Measurements from ENCODE around the gene MTMR12. TPM values are rescaled to one million over a fixed set of nuclear protein-coding genes. Genes with fewer than 3 reads are reported as not detected.

The MTMR12 gene
- polyA plus RNA-seq, 1 donor (not counting 4 experiments of a cell fraction or from before 2014, with no cell fraction given), result 17.1 TPM

- Histone ChIP-seq H3K4me2 (ENCODE audit: control insufficient read depth, extremely low read depth, insufficient read depth, low read depth, low read length) (no peak overlapping the region), H3K36me3 (ENCODE audit: control insufficient read depth in 2 of 2, extremely low read depth in 1 of 2, insufficient read depth in 2 of 2, low read length in 2 of 2) (no peaks in the 10 kb centered on the region), H4K20me1 (ENCODE audit: control insufficient read depth, extremely low read depth, insufficient read depth, low read length) (no peaks in the 10 kb centered on the region), H2AFZ (ENCODE audit: control insufficient read depth, low read length) (no peak overlapping the region), H3K27ac (ENCODE audit: control insufficient read depth, insufficient read depth, low read length) (no peak overlapping the region), H3K9me3 (ENCODE audit: control insufficient read depth, low read depth, low read length) (no peaks in the 10 kb centered on the region), H3K27me3 (ENCODE audit: control insufficient read depth, extremely low read depth, insufficient read depth, low read length) (no peaks in the 10 kb centered on the region), H3K4me1 (ENCODE audit: control insufficient read depth, extremely low read depth, insufficient read depth, low read length) (no peaks in the 10 kb centered on the region), H3K9ac (ENCODE audit: control insufficient read depth, extremely low read depth, insufficient read depth, low read length) (no peak overlapping the region), H3K9me1 (ENCODE audit: control insufficient read depth, extremely low read depth, insufficient read depth, low read length) (no peaks in the 10 kb centered on the region), H3K79me2 (ENCODE audit: control insufficient read depth, insufficient read depth, low read length) (no peaks in the 10 kb centered on the region), H3K4me3 (ENCODE audit: control insufficient read depth in 2 of 3, extremely low read depth in 1 of 3, insufficient read depth in 2 of 3, low read depth in 1 of 3, low read length in 3 of 3) (no peak overlapping the region)
- no peak for TF ChIP-seq EZH2 (IDR thresholded peaks at IDR 0.05; ENCODE audit: low read length)
- no peak for TF ChIP-seq CTCF (optimal IDR thresholded peaks at IDR 0.05 in 1 of 3, IDR thresholded peaks at IDR 0.05 in 1 of 3, conservative IDR thresholded peaks at IDR 0.05 in 1 of 3; ENCODE audit: extremely low read depth in 1 of 3, insufficient read depth in 2 of 3, low read length in 3 of 3)
- FAIRE-seq (no peak), DNase-seq (ENCODE audit: low read depth, low spot score) (no peak)
- dilution Hi-C loops (cut with MboI; ENCODE audit: extremely low pct_ligation_motif_present, low sequenced_read_pairs), result no loop called here
Measured at GRCh38 chr5:32206053-32206452, 106.7 kb downstream of the MTMR12 start.

GRCh38 chr5:32202394-32202793, 110.3 kb downstream of the MTMR12 start:
- Histone ChIP-seq H3K4me1 (ENCODE audit: control insufficient read depth, extremely low read depth, insufficient read depth, low read length) (peaks cover 4% of the 10 kb centered on the region), H3K27me3 (ENCODE audit: control insufficient read depth, extremely low read depth, insufficient read depth, low read length) (no peaks in the 10 kb centered on the region), H2AFZ (ENCODE audit: control insufficient read depth, low read length) (no peak overlapping the region), H3K36me3 (ENCODE audit: control insufficient read depth in 2 of 2, extremely low read depth in 1 of 2, insufficient read depth in 2 of 2, low read length in 2 of 2) (no peaks in the 10 kb centered on the region), H3K9me3 (ENCODE audit: control insufficient read depth, low read depth, low read length) (no peaks in the 10 kb centered on the region), H3K9ac (ENCODE audit: control insufficient read depth, extremely low read depth, insufficient read depth, low read length) (no peak overlapping the region), H3K4me3 (ENCODE audit: control insufficient read depth in 2 of 3, extremely low read depth in 1 of 3, insufficient read depth in 2 of 3, low read depth in 1 of 3, low read length in 3 of 3) (no peak overlapping the region), H4K20me1 (ENCODE audit: control insufficient read depth, extremely low read depth, insufficient read depth, low read length) (no peaks in the 10 kb centered on the region), H3K4me2 (ENCODE audit: control insufficient read depth, extremely low read depth, insufficient read depth, low read depth, low read length) (no peak overlapping the region), H3K27ac (ENCODE audit: control insufficient read depth, insufficient read depth, low read length) (no peak overlapping the region), H3K79me2 (ENCODE audit: control insufficient read depth, insufficient read depth, low read length) (no peaks in the 10 kb centered on the region), H3K9me1 (ENCODE audit: control insufficient read depth, extremely low read depth, insufficient read depth, low read length) (no peaks in the 10 kb centered on the region)
- no peak for FAIRE-seq
- dilution Hi-C loops (cut with MboI; ENCODE audit: extremely low pct_ligation_motif_present, low sequenced_read_pairs), result no loop called here
- TF ChIP-seq CTCF (optimal IDR thresholded peaks at IDR 0.05 in 1 of 3, IDR thresholded peaks at IDR 0.05 in 1 of 3, conservative IDR thresholded peaks at IDR 0.05 in 1 of 3; ENCODE audit: extremely low read depth in 1 of 3, insufficient read depth in 2 of 3, low read length in 3 of 3) (no peak), EZH2 (IDR thresholded peaks at IDR 0.05; ENCODE audit: low read length) (no peak)
- DNase-seq (ENCODE audit: low read depth, low spot score), result no peak
